Spleen (tissue), 7 donors: ENCODE results near the gene USB1.

Experiments
- POLR2A ChIP-seq, 3 donors: fragments of 450-650 bp; IDR thresholded peaks; one replicate each; pipeline ENCODE4 v1.5.1; 2017; ENCODE audit warnings: antibody characterized with exemption in 3 of 3, mild to moderate bottlenecking in 1 of 3
- POLR2AphosphoS5 ChIP-seq, 3 donors: sonication (generic); formaldehyde crosslinking; IDR thresholded peaks; one replicate each; pipeline ENCODE4 v1.5.1; 2017; ENCODE audit warnings: antibody characterized with exemption in 3 of 3
- TF ChIP-seq, protein P1 (sequence below), 11 experiments: fragments of 200-600 bp in 7 of 11; fragments of 450-650 bp in 4 of 11; sonication (generic) in 4 of 11; IDR thresholded peaks in 8 of 11; conservative IDR thresholded peaks in 3 of 11; 1 replicate in 7 of 11; 2 replicates in 4 of 11; pipeline versions ENCODE4 v1.4.0 to v1.8.0; 2016 to 2021; ENCODE audit warnings: antibody characterized with exemption in 11 of 11, inconsistent platforms in 4 of 11, mild to moderate bottlenecking in 1 of 11
- donor health status: DM: no; HTN: no; CAD: no; lungs with moderate emphysema.
- donor health status: DM: no; HTN: no; CAD: no.
- donor health status: DM: no; HTN: no; CAD: no.

DNA sequence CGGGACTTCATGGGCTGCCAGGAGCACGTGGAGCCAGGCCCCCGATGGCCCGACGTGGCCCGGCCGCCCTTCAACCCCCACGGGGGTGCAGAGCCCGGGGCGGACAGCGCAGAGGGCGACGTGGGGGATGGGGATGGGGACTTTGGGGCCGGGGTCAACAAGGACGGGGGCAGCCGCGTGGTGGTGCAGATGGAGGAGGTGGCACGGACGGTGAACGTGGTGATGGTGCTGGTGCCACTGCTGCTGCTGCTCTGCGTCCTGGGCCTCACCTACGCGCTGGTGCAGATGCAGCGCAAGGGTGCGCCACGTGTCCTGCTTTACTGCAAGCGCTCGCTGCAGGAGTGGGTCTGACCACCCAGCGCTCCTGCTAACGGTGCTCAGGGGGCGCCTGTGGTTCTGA is 43.9 kb downstream of the USB1 start:
- no peak for TF ChIP-seq POLR2AphosphoS5 (IDR thresholded peaks at IDR 0.05)
- TF ChIP-seq, protein P1, sequence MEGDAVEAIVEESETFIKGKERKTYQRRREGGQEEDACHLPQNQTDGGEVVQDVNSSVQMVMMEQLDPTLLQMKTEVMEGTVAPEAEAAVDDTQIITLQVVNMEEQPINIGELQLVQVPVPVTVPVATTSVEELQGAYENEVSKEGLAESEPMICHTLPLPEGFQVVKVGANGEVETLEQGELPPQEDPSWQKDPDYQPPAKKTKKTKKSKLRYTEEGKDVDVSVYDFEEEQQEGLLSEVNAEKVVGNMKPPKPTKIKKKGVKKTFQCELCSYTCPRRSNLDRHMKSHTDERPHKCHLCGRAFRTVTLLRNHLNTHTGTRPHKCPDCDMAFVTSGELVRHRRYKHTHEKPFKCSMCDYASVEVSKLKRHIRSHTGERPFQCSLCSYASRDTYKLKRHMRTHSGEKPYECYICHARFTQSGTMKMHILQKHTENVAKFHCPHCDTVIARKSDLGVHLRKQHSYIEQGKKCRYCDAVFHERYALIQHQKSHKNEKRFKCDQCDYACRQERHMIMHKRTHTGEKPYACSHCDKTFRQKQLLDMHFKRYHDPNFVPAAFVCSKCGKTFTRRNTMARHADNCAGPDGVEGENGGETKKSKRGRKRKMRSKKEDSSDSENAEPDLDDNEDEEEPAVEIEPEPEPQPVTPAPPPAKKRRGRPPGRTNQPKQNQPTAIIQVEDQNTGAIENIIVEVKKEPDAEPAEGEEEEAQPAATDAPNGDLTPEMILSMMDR (IDR thresholded peaks at IDR 0.05 in 8 of 11, conservative IDR thresholded peaks at IDR 0.05 in 3 of 11) = no peak
- TF ChIP-seq POLR2A (IDR thresholded peaks at IDR 0.05) = no peak
